ENCODE measurements around the gene KCNQ1.

The KCNQ1 gene, protein sequence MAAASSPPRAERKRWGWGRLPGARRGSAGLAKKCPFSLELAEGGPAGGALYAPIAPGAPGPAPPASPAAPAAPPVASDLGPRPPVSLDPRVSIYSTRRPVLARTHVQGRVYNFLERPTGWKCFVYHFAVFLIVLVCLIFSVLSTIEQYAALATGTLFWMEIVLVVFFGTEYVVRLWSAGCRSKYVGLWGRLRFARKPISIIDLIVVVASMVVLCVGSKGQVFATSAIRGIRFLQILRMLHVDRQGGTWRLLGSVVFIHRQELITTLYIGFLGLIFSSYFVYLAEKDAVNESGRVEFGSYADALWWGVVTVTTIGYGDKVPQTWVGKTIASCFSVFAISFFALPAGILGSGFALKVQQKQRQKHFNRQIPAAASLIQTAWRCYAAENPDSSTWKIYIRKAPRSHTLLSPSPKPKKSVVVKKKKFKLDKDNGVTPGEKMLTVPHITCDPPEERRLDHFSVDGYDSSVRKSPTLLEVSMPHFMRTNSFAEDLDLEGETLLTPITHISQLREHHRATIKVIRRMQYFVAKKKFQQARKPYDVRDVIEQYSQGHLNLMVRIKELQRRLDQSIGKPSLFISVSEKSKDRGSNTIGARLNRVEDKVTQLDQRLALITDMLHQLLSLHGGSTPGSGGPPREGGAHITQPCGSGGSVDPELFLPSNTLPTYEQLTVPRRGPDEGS

DNA sequence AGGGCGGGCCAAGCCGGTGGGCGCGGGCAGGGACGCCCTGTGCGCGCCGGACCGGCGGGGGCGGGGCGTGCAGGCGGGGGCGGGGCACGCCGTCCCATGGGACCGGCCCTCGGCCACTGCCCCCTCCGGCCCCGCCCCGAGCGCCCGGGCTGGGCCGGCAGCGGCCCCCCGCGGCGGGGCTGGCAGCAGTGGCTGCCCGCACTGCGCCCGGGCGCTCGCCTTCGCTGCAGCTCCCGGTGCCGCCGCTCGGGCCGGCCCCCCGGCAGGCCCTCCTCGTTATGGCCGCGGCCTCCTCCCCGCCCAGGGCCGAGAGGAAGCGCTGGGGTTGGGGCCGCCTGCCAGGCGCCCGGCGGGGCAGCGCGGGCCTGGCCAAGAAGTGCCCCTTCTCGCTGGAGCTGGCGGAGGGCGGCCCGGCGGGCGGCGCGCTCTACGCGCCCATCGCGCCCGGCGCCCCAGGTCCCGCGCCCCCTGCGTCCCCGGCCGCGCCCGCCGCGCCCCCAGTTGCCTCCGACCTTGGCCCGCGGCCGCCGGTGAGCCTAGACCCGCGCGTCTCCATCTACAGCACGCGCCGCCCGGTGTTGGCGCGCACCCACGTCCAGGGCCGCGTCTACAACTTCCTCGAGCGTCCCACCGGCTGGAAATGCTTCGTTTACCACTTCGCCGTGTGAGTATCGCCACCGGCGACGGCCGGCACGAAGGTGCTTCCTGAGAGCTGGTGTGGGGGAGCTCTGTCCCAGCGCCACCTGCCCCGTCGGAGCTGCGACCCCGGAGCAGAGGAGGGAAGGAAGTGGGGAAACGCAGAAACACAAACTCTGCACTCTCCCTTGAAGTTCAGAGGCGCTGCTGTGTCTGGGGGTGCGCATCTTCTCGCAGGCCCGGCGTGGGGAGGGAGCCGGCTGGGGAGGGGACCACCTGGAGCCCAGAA lies at the start of gene KCNQ1:
TSS of gene KCNQ1 (plus strand) at position 188 of the 925 bp plus-strand sequence. CDS start at position 279, 91 bp downstream.
- intact Hi-C loops (cut with micrococcal nuclease) = loop anchor here (5.0 kb wide), 3 partner anchors 42 to 447 kb away; no protein-coding TSS in a partner anchor

DNA sequence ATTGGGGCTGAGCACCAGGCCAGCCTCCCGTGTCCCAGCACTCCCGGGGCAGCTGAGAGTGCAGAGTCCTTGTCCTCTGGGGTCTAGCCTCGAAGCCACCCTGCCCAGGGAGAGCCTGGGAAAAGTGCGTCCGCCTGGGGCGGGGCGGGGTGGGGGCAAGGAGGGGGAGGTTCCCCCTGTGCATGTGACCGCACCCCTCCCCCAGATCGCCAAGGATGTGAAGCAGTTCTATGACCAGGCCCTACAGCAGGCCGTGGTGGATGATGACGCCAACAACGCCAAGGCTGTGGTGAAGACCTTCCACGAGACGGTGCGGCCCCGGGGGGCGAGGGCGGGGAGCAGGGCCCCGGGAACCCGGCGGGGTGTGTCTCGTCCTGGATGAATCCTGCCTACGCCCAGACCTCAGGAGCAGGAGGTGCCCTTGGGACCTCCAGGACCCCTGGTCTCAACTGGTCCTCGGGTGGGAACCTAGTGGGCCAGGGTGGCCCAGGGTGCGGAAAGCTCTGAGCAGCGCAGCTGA lies 49.5 kb upstream of the KCNQ1 start:
- Mint-ChIP-seq H3K4me3 (no peak overlapping the region), H3K9me3 (no peaks in the 10 kb centered on the region), H3K36me3 (ENCODE audit: low read depth) (peaks cover 84% of the 10 kb centered on the region), H3K27ac (no peak overlapping the region), H3K27me3 (no peaks in the 10 kb centered on the region), H3K4me1 (ENCODE audit: low read depth) (peaks cover 28% of the 10 kb centered on the region)
- intact Hi-C loops (cut with micrococcal nuclease) = no loop called here

More for the DNA sequence above, at the start of gene KCNQ1:
- Mint-ChIP-seq H3K9me3 (no peaks in the 10 kb centered on the region), H3K27me3 (peaks cover 22% of the 10 kb centered on the region), H3K36me3 (ENCODE audit: low read depth) (peaks cover 33% of the 10 kb centered on the region), H3K4me3 (peak within 1 kb of the TSS; percentile 93), H3K27ac (peak within 1 kb of the TSS; percentile 86), H3K4me1 (ENCODE audit: low read depth) (peaks cover 61% of the 10 kb centered on the region)

- no peak overlapping the region for H3K4me3 Mint-ChIP-seq
- H3K27ac Mint-ChIP-seq = no peak overlapping the region
- peaks cover 24% of the 10 kb centered on the region for H3K4me1 Mint-ChIP-seq (ENCODE audit: low read depth)
Measured at GRCh38 chr11:2395856-2396255, 49.0 kb upstream of the KCNQ1 start.

DNA sequence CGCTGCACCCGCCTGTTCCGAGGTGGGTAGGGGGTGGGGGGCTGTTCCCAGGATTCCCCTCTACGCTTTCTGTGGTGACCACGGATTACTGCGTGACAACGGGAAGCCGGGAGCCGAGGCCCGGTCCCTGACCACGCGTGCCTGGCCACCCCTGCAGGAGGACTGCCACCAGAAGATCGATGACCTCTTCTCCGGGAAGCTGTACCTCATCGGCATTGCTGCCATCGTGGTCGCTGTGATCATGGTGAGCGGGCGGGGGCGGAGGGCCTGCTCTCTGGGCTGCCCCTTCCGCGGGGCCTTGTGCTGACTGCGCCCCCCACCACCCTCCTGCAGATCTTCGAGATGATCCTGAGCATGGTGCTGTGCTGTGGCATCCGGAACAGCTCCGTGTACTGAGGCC lies 48.3 kb upstream of the KCNQ1 start:
- peaks cover 81% of the 10 kb centered on the region for H3K36me3 Mint-ChIP-seq (ENCODE audit: low read depth)
- intact Hi-C loops (cut with micrococcal nuclease) = no loop called here
- no peaks in the 10 kb centered on the region for H3K9me3 Mint-ChIP-seq
- no peak overlapping the region for H3K4me3 Mint-ChIP-seq
- peaks cover 28% of the 10 kb centered on the region for H3K4me1 Mint-ChIP-seq (ENCODE audit: low read depth)
- H3K27ac Mint-ChIP-seq = no peak overlapping the region
- H3K27me3 Mint-ChIP-seq = no peaks in the 10 kb centered on the region

More at GRCh38 chr11:2395856-2396255, 49.0 kb upstream of the KCNQ1 start:
- intact Hi-C loops (cut with micrococcal nuclease) = no loop called here
- Mint-ChIP-seq H3K27me3 (no peaks in the 10 kb centered on the region), H3K9me3 (no peaks in the 10 kb centered on the region), H3K36me3 (ENCODE audit: low read depth) (peaks cover 81% of the 10 kb centered on the region)

DNA sequence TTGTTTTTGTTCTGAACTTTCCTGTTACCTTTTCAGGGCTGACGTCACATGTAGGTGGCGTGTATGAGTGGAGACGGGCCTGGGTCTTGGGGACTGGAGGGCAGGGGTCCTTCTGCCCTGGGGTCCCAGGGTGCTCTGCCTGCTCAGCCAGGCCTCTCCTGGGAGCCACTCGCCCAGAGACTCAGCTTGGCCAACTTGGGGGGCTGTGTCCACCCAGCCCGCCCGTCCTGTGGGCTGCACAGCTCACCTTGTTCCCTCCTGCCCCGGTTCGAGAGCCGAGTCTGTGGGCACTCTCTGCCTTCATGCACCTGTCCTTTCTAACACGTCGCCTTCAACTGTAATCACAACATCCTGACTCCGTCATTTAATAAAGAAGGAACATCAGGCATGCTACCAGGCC lies 47.8 kb upstream of the KCNQ1 start:
- intact Hi-C loops (cut with micrococcal nuclease) = no loop called here
- Mint-ChIP-seq H3K9me3 (no peaks in the 10 kb centered on the region), H3K4me3 (no peak overlapping the region), H3K27me3 (no peaks in the 10 kb centered on the region), H3K36me3 (ENCODE audit: low read depth) (peaks cover 78% of the 10 kb centered on the region), H3K4me1 (ENCODE audit: low read depth) (peaks cover 33% of the 10 kb centered on the region), H3K27ac (peak overlapping the region; percentile 73)

DNA sequence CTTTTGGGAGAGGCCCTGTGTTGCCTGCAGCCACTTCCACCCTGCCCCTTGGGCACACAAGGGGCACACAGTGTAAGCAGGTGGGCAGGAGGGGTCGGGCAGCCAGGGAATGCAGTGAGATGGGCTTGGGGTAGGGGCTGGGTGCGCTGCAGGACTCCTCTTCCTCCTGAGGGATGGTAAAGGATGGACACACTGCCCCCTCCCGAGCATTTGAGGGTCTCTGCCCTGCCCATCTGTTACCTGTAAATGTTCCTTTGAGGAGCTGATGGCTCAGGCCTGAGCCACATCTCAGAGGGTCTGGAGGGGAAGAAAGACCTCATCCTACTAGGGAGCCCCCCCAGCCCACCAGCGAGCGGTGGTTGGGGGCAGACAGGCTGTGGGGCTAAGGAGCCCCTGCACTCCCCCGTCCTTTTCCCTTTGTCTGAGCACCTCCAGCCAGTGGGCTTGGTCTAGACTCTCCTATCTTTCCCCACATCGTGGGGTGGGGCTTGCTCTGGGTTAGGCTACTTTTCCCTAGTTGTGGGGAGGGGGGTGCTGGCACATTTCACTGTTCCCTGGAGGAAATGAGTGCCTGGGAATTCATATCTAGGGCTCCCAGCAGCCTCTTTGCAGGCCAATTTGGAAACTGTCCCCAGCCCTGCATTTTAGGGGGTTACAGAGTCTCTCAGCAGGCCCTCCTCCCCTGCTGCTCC lies 46.0 kb upstream of the KCNQ1 start:
- no peaks in the 10 kb centered on the region for H3K9me3 Mint-ChIP-seq
- peaks cover 33% of the 10 kb centered on the region for H3K4me1 Mint-ChIP-seq (ENCODE audit: low read depth)
- intact Hi-C loops (cut with micrococcal nuclease) = no loop called here
- H3K4me3 Mint-ChIP-seq = peak overlapping the region; percentile 95
- peak overlapping the region; percentile 93 for H3K27ac Mint-ChIP-seq
- no peaks in the 10 kb centered on the region for H3K27me3 Mint-ChIP-seq
- peaks cover 78% of the 10 kb centered on the region for H3K36me3 Mint-ChIP-seq (ENCODE audit: low read depth)

DNA sequence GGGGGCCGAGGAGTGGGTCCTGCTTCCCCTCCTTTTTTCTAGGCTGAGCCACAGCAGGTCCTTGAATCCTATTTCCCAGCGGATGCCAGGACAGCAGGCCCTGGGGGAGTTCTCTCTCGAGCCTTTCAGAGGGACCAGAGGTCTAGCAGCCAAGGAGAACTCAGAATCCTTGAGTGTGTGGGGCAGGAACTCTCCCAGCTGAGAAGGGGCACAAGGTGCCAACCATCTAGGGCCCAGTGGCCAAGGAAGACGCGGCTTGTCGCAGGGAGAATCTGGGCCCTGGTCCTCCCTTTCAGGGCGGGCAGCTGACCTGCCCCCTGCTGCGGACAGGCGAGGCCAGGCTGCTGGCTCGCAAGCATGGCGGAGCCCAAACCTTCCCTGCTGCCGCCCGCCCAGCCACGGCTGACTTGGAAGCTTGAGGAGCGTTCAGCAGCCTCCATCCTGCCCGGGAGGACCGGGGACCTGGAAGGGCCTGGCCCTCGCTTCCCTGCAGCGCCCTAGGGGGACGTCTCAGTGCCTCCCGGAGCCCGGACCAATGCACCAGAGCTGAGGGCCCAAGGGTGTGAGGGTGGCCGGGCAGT lies 45.2 kb upstream of the KCNQ1 start:
- Mint-ChIP-seq H3K4me3 (peak overlapping the region; percentile 95), H3K27me3 (no peaks in the 10 kb centered on the region), H3K9me3 (no peaks in the 10 kb centered on the region), H3K36me3 (ENCODE audit: low read depth) (peaks cover 78% of the 10 kb centered on the region), H3K27ac (peak overlapping the region; percentile 93), H3K4me1 (ENCODE audit: low read depth) (peaks cover 33% of the 10 kb centered on the region)
- intact Hi-C loops (cut with micrococcal nuclease) = loop anchor here (1.0 to 5.0 kb wide), 4 partner anchors 19 to 207 kb away; partner anchors contain the start of gene C11orf21

- Mint-ChIP-seq H3K27me3 (no peaks in the 10 kb centered on the region), H3K4me1 (ENCODE audit: low read depth) (peaks cover 33% of the 10 kb centered on the region), H3K4me3 (peak within 1 kb of the TSS; percentile 95), H3K36me3 (ENCODE audit: low read depth) (peaks cover 75% of the 10 kb centered on the region), H3K9me3 (no peaks in the 10 kb centered on the region), H3K27ac (peak within 1 kb of the TSS; percentile 93)
- intact Hi-C loops (cut with micrococcal nuclease) = loop anchor here (1.0 to 5.0 kb wide), 4 partner anchors 19 to 208 kb away; partner anchors contain the start of gene C11orf21
Measured at GRCh38 chr11:2400069-2400761, 44.6 kb upstream of the KCNQ1 start, which contains the start of gene TSSC4. Gene TSSC4, plus strand, starts transcription at chr11:2400750. Its CDS starts 1,884 bp downstream, at chr11:2402634.

DNA sequence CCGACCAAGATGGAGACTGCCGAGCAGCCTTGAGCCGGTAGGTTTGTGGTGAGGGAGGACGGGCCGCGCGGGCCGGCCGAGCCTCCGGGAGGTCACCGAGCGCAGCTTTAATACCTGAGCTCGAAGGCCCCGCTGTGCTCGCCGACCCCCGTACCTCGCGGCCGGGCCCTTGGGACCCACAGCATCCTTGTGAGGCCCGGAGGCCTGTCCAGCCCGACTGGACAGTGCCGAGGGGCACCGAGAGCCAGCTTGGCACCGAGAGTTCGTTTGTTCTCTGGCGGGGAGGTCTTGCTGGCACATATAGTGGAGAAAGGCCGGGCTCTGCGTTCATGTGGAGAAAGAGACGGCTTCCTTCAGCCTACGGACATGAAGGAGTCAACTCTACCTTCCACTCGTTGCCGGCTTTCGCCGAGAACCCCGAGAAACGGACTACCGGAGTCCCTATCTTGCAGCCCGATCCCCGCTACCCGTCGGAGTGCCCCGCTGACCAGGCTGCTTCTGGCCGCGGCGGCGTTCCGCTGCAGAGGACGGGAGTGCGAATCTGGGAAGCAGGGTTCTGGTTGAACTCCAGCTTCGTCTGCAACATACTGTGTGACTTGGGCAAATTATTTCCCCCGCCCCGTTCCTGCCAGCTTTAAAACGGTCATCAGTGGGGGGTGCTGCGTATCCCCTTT lies 43.9 kb upstream of the KCNQ1 start:
- peaks cover 33% of the 10 kb centered on the region for H3K4me1 Mint-ChIP-seq (ENCODE audit: low read depth)
- peaks cover 68% of the 10 kb centered on the region for H3K36me3 Mint-ChIP-seq (ENCODE audit: low read depth)
- H3K27me3 Mint-ChIP-seq = no peaks in the 10 kb centered on the region
- intact Hi-C loops (cut with micrococcal nuclease) = loop anchor here (1.0 to 5.0 kb wide), 4 partner anchors 20 to 209 kb away; partner anchors contain the start of gene C11orf21
- H3K4me3 Mint-ChIP-seq = peak overlapping the region; percentile 95
- H3K27ac Mint-ChIP-seq = peak overlapping the region; percentile 93
- no peaks in the 10 kb centered on the region for H3K9me3 Mint-ChIP-seq

GRCh38 chr11:2401436-2401984 lies 43.3 kb upstream of the KCNQ1 start:
- Mint-ChIP-seq H3K9me3 (no peaks in the 10 kb centered on the region), H3K4me3 (peak overlapping the region; percentile 95), H3K27ac (peak overlapping the region; percentile 93), H3K36me3 (ENCODE audit: low read depth) (peaks cover 62% of the 10 kb centered on the region), H3K4me1 (ENCODE audit: low read depth) (peaks cover 33% of the 10 kb centered on the region), H3K27me3 (no peaks in the 10 kb centered on the region)
- intact Hi-C loops (cut with micrococcal nuclease) = loop anchor here (2.0 to 5.0 kb wide), 2 partner anchors 21 to 209 kb away; no protein-coding TSS in a partner anchor

GRCh38 chr11:2402106-2402505 lies 42.7 kb upstream of the KCNQ1 start:
- Mint-ChIP-seq H3K9me3 (no peaks in the 10 kb centered on the region), H3K27me3 (no peaks in the 10 kb centered on the region), H3K4me1 (ENCODE audit: low read depth) (peaks cover 31% of the 10 kb centered on the region), H3K27ac (no peak overlapping the region), H3K36me3 (ENCODE audit: low read depth) (peaks cover 56% of the 10 kb centered on the region), H3K4me3 (peak overlapping the region; percentile 95)
- intact Hi-C loops (cut with micrococcal nuclease) = loop anchor here (5.0 kb wide), 1 partner anchor 210 kb away; no protein-coding TSS in a partner anchor
